GM21447 (cell line): ENCODE measurements around the gene KRTAP5-4.
"Not testable (repeated sequence)": the region's sequence is repeated elsewhere in the genome, so short reads cannot be mapped to it uniquely, and the experiment has no call there.

Experiments
- ATAC-seq: cut with Tn5 transposase; IDR thresholded peaks from one replicate; pipeline ENCODE4 v1.9.1; 2021; ENCODE audit not compliant: unreplicated experiment

Gene KRTAP5-4

DNA sequence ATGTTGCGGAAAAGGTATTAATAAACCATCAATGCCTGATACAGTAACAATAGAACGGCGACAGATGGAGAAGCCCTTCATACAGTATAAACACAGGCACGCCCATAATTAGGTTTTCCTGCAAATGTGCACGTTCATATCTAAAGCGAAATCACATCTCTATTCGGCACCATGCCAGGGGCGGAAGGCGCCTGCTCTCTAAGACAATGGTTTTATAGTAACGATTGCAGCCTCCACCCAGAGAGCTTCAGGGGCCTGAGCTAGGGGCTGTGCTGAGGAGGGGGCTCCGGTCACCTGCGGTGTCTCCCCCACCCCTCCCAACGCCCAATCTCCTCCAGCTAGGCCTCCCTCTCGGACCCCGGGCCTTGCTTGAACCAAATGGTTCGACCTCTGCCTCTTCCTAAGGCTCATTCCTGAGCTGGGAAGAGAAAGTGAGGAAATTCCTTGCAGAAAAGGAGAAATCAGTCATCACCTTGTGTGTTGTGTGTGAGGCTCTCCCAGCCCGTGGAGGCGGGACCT is 17.2 kb upstream of the KRTAP5-4 start:
- no peak for ATAC-seq

DNA sequence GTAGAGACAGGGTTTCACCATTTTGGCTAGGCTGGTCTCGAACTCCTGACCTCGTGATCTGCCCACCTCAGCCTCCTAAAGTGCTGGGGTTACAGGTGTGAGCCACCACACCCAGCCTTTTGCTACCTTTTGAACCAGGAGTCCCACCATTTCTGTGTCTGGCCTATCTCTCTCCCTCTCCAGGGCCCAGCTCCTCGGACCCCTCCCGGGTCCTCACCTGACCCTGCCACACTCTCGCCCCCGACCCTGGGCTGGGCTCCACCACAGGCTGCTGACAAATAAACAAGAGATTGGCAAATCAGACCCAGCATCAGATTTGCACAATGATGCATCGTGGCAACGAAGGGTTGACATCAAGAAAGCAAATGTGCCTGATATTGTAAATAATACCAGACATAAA is 16.4 kb upstream of the KRTAP5-4 start:
- no peak for ATAC-seq

DNA sequence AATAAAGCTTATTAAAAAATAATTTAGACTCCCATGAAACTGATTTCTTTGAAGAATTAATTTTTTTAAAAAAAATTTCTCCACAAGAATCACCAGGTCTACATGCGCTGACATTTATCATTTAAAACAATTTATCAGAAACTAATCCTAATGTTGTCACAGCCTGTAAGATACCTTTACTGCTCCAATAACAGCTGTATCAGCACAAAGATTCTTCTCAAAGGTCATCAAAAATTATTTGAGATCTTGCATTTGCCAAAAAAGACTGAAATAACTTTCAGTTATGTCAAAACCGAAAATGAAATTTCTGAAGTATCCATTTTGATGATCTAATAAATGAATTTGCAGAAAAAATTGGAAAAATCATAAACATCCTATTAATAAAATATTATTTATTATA is 15.7 kb upstream of the KRTAP5-4 start:
- ATAC-seq: no peak

DNA sequence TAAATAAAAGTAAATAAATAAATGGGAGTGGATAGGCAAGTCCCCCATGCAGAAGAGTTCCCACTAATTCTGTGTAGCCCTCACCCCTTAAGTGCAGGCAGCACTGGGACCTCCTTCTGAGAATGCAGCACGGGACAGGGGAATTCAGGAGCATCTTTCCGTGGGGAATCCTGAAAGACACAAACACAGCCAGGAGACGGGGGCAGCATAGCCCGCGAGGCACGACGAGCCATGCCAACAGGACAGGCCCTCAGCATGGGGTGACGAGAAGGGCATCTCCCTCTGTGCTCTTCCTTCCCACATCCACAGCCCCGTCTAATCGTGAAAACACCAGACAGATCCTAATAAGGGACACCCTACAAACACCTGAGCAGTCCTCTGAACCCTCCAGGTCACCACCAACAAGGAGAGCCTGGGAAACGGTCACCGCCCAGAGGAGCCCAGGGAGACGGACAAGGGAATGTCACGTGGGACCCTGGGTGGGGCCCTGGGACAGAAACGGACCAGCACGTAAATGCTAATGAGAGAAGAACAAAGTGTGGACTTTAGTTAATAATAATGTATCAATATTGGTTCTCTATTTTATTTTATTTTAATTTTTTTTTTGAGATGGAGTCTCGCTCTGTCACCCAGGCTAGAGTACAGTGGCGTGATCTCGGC is 14.5 kb upstream of the KRTAP5-4 start:
- ATAC-seq: no peak

DNA sequence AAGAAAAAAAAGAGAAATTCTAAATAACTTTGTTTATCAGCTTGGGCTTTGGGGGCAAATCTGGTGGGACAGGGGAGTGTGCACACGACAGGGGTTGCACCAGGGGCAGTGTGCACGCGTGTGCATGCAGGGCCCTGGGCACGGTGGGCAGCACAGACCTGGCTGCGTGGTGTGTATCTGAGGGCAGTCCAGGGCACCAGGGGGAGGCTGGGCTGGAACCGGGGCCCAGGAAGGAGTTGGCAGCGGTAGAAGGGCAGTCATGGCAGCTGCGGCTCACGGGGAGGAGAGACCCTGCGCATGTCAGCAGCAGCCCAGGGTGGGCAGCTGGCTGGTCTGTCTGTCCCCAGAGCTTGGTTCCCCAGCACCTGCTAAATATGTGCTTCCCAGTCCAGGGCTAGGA is 11.9 kb upstream of the KRTAP5-4 start:
- no peak for ATAC-seq

DNA sequence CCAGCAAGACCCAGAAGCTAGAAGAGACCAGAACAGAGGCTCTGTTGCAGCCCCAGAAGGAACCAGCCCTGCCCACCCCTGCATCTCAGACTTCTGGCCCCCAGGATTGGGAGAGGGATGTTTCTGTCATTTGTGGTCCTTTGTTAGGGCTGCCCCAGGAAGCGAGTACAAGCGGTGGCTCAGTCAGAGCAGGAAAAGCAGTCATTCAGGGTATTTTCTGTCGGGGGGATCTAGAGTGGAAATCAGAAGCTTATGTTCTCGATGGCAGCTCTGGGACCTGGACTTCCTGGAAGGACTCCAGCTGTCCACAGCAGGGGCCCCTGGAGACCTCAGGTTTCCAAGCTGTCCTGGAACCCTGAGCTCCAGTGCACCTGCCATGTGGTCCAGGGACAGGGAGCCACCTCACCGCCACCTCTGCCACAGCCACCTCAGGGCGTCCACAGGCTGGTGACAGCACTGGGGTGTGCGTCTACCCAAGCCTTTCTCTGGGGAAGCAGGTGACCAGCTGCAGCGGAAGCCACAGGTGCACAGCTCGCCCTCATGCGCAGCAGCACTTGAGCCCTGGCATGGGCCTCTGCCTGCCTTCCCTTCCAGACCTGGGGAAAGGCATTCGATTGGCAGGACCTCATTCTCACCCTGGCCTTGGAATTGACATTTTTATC is 10.2 kb upstream of the KRTAP5-4 start:
- ATAC-seq: no peak

DNA sequence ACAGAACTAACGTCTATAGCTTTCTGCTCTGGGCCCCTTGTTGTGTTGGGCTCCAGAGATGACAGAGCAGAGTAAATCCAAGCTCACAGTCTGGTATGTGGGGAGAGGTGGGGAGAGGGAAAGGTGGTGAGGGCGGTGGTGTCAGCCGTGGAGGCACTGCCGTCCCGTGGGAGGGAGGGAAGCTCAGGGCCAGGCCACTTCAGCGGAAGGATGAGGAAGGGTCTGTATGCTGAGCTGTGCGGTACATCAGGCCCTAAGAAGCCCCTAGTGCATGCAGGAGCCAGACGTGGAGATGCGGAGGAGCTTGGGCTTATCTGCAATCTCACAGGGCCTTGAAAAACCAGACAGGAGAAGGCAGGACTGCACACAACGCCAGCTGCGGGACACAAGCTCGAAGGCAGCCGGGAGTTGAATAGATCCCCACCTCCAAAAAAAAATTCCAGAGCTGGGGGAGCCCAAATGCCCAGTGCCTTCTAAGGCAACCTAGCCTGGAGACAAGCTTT is 9.2 kb upstream of the KRTAP5-4 start:
- no peak for ATAC-seq

DNA sequence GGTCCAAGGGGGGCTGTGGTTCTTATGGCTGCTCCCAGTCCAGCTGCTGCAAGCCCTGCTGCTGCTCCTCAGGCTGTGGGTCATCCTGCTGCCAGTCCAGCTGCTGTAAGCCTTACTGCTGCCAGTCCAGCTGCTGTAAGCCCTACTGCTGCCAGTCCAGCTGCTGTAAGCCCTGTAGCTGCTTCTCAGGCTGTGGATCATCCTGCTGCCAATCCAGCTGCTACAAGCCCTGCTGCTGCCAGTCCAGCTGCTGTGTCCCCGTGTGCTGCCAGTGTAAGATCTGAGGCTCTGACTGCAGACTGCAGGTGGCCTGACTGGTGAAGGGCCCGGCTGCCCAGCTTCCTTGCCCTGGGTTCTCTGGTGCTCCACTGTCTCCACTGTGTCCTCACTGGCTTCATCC is 8.3 kb upstream of the KRTAP5-4 start:
- no peak for ATAC-seq

DNA sequence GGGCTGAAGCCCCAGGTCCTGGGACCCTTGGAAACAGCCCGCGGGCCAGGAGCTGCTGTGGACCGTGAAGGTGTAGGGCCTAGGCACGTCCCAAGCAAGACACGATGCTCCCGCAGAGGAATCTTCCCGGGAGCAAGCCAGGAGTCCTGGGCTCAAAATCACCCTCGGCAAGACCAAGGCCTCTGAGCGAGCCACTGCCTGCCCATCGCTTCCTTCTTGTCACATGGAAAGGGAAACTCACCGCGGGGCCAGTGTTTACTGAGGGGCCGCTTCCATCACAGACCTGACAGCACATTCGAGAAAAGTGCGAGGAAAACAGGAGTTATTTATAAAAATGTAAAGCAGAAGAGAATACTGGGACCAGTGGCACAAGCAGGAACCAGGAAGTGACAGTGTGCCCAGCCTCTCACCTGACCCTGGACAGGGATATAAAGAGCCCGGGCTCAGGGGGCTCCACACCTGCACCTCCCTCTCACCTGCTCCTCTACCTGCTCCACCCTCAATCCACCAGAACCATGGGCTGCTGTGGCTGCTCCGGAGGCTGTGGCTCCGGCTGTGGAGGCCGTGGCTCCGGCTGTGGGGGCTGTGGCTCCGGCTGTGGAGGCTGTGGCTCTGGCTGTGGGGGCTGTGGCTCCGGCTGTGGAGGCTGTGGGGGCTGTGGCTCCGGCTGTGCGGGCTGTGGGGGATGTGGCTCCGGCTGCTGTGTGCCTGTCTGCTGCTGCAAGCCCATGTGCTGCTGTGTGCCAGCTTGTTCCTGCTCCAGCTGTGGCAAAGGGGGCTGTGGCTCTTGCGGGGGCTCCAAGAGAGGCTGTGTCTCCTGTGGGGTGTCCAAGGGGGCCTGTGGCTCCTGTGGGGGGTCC is 7.6 kb upstream of the KRTAP5-4 start, which contains the start of gene KRTAP5-5:
KRTAP5-5 (plus strand) TSS at position 450 of the 860 bp plus-strand sequence; CDS start at position 516, 66 bp downstream.
- no peak for ATAC-seq

DNA sequence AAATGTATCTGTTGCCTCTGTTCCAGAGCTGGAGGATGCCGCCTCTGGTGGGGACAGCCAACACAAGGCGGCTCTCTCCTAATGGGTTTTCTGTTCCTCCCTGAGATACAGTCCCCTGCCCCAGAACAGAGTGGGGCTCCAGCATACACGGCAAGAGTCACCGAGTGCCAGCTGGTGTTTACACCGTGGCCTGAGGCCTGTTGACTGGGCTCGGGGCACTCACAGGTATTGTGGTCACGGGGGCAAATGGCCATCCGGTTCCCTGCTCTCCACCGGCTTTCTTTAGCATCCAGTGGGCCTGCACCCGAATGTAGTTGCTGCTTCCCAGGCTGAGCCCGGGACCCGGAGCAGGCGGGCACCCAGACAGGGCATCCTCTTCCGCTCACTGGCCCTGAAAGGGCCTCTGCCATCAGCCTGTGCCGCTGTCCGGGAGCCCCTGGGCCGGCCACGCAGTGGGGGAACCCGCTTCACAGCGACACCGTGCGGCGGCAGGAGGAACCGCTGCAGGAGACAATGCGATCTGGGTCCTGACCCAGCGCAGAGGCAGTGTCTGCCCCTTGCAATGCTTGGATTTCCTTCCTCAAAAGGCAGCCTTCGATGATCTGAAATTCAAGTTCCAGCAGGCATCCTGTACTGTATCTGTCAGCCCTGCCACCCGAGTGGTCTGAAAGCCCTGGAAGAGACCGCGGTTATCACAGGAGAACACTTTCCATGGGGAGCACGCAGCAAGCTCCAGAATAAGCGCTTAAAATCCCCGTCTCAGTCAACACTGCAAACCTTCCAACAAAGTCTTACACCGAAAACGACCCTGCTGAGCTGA is 6.8 kb upstream of the KRTAP5-4 start:
- no peak for ATAC-seq

DNA sequence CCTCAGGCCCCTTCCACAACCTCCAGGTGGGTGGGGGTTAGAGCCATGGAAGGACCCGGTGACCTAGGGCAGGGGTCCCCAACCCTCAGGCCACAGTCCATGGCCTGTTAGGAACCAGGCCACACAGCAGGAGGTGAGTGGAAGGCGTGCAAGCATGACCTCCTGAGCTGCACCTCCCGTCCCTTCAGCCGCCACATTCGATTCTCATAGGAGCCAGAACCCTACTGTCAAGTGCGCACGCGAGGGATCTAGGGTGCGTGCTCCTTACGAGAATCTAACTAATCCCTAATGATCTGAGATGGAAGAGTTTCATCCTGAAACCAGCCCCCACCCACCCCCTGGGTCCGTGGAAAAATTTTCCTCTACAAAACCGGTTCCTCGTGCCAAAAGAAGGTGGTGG is 3.6 kb upstream of the KRTAP5-4 start:
- no peak for ATAC-seq

DNA sequence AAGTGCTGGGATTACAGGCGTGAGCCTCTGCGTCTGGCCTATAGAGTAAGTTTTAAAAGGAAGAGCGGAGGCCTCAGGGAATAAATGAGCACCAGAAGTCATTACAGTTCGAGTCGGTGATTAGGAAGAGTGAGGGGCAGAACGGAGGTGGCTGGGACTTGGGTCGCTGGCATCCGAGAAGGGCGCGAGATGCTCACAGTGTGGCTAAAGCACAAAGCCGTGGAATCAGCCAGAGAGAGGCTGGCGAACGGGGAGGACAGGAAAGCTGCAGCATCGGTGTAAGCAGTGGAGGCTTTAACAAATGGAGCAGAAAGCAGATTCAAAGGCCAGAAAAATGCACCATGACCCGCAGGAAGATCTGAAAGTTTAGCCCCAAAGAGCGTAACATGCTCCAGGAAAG is 2.7 kb upstream of the KRTAP5-4 start:
- no peak for ATAC-seq

DNA sequence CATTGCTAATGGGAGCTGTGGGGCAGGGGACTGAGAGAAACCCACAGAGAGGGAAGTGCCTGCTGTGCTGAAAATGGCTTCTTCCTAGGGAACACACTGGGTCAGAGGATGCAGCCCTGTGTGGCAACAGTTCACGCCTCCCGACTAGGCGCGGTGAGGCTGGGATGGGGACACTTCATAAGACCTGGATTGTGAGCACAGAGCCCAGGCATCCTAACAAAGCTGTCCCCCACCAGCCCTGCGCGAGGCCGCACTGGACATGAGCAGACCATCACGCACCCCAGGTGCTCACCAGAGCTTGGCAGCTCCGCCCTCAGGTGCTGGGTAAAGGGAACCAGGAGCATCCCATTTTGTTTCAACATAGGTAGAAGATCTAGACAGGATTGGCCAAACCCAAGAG is 1.8 kb upstream of the KRTAP5-4 start:
- ATAC-seq: no peak

DNA sequence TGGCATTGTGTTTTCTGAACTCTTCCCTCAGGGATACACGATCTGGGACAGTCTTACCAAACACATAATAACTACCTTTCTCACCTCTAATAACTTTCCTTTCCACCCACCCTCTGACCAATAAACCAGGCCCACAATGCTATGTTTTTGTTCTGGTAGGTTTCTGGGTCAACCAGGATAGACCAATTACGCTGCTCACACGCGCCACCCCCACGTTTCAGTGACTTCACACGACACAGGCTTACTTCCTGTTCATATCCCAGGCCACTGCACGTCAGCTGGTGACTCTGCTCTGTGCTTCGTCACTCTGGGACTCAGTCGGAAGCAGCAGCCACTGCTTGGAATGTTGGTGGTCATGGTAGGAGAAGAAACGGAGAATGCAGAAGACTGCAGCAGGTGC is 2.5 kb downstream of the KRTAP5-4 start:
- no peak for ATAC-seq

DNA sequence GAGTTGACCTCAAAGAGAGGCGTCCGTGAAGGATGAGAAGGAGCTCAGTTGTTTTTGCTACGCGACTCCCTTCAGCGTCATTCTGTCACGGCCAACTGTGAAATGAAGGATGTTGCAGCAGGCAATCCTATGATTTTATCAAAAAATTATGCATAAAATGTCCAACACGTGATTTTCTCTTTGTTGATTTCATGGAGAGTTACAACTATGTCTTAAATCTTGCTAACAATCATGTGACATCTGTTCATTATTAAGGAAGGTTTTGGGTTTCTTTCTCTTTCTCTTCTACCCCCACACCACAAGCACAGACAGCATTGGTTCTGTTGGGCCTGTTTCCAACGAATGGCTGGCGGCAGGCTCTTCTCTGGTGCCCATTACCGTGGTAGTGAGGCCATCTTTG is 3.7 kb downstream of the KRTAP5-4 start:
- ATAC-seq: no peak

DNA sequence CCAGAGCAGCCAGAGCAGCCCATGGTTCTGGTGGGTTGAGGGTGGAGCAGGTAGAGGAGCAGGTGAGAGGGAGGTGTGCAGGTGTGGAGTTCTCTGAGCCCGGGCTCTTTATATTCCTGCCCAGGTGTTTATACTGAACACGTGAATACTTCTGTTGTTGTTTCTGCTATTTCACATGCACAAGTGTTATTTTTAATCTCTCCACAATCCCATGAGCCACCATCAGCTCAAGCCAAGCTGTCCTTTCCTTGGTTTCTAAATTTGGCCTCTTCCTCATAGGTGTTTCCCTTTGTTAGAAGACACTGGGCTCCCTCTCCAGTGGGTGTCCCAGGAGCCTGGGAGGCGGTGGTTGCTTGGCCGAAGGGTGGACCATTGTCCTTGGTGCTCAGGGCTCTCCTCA is 13.6 kb downstream of the KRTAP5-4 start, which contains the start of gene KRTAP5-3:
KRTAP5-3 (minus strand) TSS at position 101 of the 400 bp plus-strand sequence; CDS start at position 23, 78 bp downstream.
- no peak for ATAC-seq

DNA sequence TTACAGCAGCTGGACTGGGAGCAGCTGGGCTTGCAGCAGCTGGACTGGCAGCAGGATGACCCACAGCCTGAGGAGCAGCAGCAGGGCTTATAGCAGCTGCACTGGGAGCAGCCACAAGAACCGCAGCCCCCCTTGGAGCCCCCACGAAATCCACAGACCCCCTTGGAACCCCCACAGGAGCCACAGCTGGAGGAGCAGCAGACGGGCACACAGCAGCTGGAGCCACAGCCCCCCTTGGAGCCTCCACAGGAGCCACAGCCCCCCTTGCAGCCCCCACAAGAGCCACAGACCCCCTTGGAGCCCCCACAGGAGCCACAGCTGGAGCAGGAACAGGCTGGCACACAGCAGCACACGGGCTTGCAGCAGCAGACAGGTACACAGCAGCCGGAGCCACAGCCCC is 14.0 kb downstream of the KRTAP5-4 start:
- not testable (repeated sequence) for ATAC-seq

DNA sequence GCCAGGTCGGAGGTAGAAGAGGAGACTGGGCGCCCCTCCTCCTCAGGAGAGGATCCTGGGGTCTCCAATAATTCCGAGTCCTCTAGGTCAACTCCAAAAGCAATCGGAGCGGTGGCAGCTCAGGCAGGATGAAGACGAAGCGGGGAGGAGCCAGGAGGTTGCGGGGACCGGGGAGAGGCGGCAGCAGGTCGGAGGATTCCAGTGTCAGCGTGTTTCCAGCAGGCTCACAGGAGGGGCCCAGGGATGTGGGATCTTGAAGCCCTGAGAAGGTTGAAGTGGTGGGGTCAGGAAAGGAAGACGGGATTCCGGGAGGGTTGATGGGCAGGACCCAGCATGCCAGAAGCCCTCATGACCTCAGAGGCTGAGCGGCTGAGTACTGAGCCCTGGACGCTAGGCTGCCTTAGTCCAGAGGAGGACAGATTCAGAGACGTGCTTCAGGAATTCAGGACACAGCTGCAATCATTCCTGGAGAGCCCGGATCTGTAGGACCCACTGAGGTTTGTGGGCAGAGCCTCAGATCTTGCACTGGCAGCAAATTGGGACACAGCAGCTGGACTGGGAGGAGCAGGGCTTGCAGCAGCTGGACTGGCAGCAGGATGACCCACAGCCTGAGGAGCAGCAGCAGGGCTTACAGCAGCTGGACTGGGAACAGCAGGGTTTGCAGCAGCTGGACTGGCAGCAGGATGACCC is 14.6 kb downstream of the KRTAP5-4 start:
- not testable (repeated sequence) for ATAC-seq

DNA sequence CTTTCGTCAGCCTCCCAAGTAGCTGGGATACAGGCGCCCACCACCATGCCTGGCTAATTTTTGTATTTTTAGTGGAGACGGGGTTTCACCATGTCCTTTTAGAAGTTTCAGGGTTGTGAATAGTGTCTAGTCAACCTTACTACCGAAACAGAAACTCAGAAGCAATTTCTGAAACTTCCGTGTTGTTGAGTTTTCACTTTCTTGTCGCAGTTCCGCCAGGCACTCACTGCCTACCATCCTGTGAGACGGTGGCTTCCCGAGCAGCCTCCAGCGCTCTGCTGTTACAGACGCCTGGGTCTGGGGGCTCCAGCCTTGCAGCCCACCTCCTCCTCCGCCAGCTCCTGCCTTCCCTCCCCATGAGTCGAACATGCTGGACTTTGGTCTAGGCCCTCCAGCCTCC is 16.0 kb downstream of the KRTAP5-4 start:
- ATAC-seq: peak; percentile 94

DNA sequence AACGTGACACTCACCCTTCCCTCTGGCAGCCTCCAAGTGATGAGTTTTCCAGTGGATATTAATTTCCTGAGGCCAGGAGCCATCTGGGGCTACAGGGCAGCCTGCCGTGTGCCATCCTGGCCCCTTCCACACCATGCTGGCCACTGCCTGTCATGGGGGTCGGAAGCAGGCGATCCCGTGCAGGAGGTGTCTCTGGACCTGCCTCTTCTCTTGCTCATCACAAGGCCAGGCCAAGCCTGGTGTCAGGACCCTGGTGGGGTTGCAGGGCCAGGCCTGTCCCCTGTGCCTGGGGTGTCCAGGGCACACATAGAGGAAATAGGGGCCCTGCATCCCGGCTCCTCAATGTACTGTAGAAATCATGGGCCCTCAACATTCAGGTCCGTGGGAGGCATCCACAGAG is 17.2 kb downstream of the KRTAP5-4 start:
- no peak for ATAC-seq
